WTC11 (cell line): Measurements from ENCODE around the gene POLD4. TPM values are rescaled to one million over a fixed set of nuclear protein-coding genes. Genes with fewer than 3 reads are reported as not detected.

ENCODE experiments used
- ATAC-seq: fragments of 200-7000 bp; cut with Tn5 transposase; 2 replicates; pipeline ENCODE4 v1.10.0; 2021; ENCODE audit warnings: mild to moderate bottlenecking, moderate library complexity
- CTCF ChIA-PET: fragments of 300-600 bp; sonication (Branson Sonifier 250); formaldehyde crosslinking; loops from one replicate; lab custom pipeline; 2021; ENCODE audit warnings: antibody characterized with exemption; lab: Charles Lee
- POLR2A ChIA-PET: fragments of 350-600 bp; sonication (Branson Sonifier 250); formaldehyde crosslinking; loops from one replicate; lab custom pipeline; 2021; ENCODE audit warnings: antibody characterized with exemption; lab: Charles Lee
- DNase-seq: peaks from one replicate; pipeline ENCODE4 v3.0.0; 2021; ENCODE audit warnings: low spot score
- H3K27ac Mint-ChIP-seq: 2 replicates; pipeline ENCODE4 v1.8.0; 2021; ENCODE audit warnings: mixed read lengths
- H3K27me3 Mint-ChIP-seq: 2 replicates; pipeline ENCODE4 v1.8.0; 2021; ENCODE audit warnings: low read depth, mild to moderate bottlenecking, moderate library complexity, mixed read lengths
- H3K36me3 Mint-ChIP-seq: 2 replicates; pipeline ENCODE4 v1.8.0; 2021; ENCODE audit warnings: mixed read lengths
- H3K4me1 Mint-ChIP-seq: 2 replicates; pipeline ENCODE4 v1.8.0; 2022; ENCODE audit warnings: mixed read lengths
- H3K4me3 Mint-ChIP-seq: 2 replicates; pipeline ENCODE4 v1.8.0; 2021; ENCODE audit warnings: mild to moderate bottlenecking, moderate library complexity, mixed read lengths
- H3K9me3 Mint-ChIP-seq: 2 replicates; pipeline ENCODE4 v1.8.0; 2021; ENCODE audit warnings: mixed read lengths
- CBFB ChIP-seq: sonication (generic); formaldehyde crosslinking; IDR thresholded peaks from 2 replicates; pipeline ENCODE4 v1.8.1; 2022; ENCODE audit warnings: mild to moderate bottlenecking, low read depth, missing genetic modification reagents
- FOXJ3 ChIP-seq: sonication (generic); formaldehyde crosslinking; IDR thresholded peaks from 2 replicates; pipeline ENCODE4 v1.9.0; 2021; ENCODE audit warnings: missing genetic modification reagents, mild to moderate bottlenecking, borderline replicate concordance
- GABPB1 ChIP-seq: sonication (generic); formaldehyde crosslinking; IDR thresholded peaks from 2 replicates; pipeline ENCODE4 v1.8.1; 2023; ENCODE audit warnings: mild to moderate bottlenecking, missing genetic modification reagents
- JAZF1 ChIP-seq: fragments of 250-450 bp; sonication (Bioruptor Pico); IDR thresholded peaks from 2 replicates; pipeline ENCODE4 v1.9.0; 2021; ENCODE audit warnings: moderate library complexity, mild to moderate bottlenecking, inconsistent platforms
- MYBL2 ChIP-seq: sonication (generic); formaldehyde crosslinking; IDR thresholded peaks from 2 replicates; pipeline ENCODE4 v1.8.1; 2023; ENCODE audit warnings: mild to moderate bottlenecking, moderate library complexity, missing genetic modification reagents
- RELA ChIP-seq: sonication (generic); formaldehyde crosslinking; IDR thresholded peaks from 2 replicates; pipeline ENCODE4 v1.8.1; 2022; ENCODE audit warnings: missing genetic modification reagents, mild to moderate bottlenecking, borderline replicate concordance
- SMAD3 ChIP-seq: sonication (generic); formaldehyde crosslinking; IDR thresholded peaks from 2 replicates; pipeline ENCODE4 v1.8.0; 2022; ENCODE audit warnings: missing genetic modification reagents, mild to moderate bottlenecking, borderline replicate concordance
- ZNF121 ChIP-seq: sonication (generic); formaldehyde crosslinking; IDR thresholded peaks from 2 replicates; pipeline ENCODE4 v1.8.0; 2023; ENCODE audit warnings: missing genetic modification reagents
- ZNF232 ChIP-seq: sonication (generic); formaldehyde crosslinking; IDR thresholded peaks from 2 replicates; pipeline ENCODE4 v1.8.0; 2022; ENCODE audit warnings: mild to moderate bottlenecking, missing genetic modification reagents
- ZNF317 ChIP-seq: sonication (generic); formaldehyde crosslinking; IDR thresholded peaks from 2 replicates; pipeline ENCODE4 v1.8.1; 2023; ENCODE audit warnings: low read depth, mild to moderate bottlenecking, moderate library complexity, missing genetic modification reagents, borderline replicate concordance
- total RNA-seq: library from RNA; stranded (reverse); gene quantifications from 3 replicates; pipeline ENCODE4 v1.2.3, GENCODE V29; 2021
- TF ChIP-seq, protein P1 (sequence below): sonication (generic); formaldehyde crosslinking; IDR thresholded peaks from 2 replicates; pipeline ENCODE4 v1.8.0; 2022; ENCODE audit warnings: mild to moderate bottlenecking, missing genetic modification reagents
- TF ChIP-seq, protein P2 (sequence below): sonication (generic); formaldehyde crosslinking; IDR thresholded peaks from 2 replicates; pipeline ENCODE4 v1.8.0; 2022; ENCODE audit warnings: missing genetic modification reagents
- TF ChIP-seq, protein P3 (sequence below): sonication (generic); formaldehyde crosslinking; IDR thresholded peaks from 2 replicates; pipeline ENCODE4 v1.8.1; 2022; ENCODE audit warnings: low read depth, missing genetic modification reagents, borderline replicate concordance
- TF ChIP-seq, protein P4 (sequence below): fragments of 200-600 bp; IDR thresholded peaks from 2 replicates; pipeline ENCODE4 v1.8.0; 2022; ENCODE audit warnings: antibody characterized with exemption

POLD4 gene
- total RNA-seq, 1 experiment from 2014 or later = 30.3 TPM

DNA sequence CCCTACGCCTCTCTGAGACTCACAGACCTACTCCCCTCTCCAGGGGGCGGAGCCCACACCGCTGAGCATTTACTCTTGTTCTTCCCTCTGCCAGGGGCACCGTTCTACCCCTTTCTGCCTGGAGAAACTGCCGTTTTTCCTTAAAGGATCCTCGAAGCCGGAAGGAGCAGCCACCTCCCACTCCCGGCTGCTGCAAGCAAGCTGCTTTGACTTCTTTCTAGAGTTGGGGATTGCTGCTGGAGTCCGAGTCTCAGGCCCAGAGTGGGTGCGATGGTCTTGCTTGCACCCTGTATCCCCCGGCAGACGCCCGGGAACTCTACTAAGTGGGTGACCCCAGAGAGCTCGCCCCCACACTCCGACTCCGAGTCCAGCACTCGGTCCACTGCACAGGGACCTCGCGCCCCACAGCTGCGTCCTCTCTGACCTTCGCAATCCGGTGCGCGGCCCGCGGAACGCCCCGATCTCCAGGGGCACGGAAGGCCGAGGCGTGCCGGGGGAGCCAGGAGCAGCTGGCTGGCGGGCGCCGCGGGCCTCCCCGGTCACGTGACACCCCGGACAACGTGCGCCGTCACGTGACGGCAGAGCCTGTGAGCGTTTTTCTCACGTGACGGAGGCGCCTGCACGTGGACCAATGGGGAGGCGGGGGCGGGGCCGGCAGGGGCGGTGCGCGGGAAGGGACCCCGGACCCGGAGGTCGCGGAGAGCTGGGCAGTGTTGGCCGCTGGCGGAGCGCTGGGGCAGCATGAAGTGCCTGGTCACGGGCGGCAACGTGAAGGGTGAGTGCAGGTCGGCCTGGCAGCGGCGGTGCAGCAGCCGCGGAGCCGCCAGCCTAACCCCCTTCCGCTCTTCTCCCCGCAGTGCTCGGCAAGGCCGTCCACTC lies 38.2 kb upstream of the POLD4 start, which contains the start of gene RAD9A (continued):
- TF ChIP-seq, protein P1, sequence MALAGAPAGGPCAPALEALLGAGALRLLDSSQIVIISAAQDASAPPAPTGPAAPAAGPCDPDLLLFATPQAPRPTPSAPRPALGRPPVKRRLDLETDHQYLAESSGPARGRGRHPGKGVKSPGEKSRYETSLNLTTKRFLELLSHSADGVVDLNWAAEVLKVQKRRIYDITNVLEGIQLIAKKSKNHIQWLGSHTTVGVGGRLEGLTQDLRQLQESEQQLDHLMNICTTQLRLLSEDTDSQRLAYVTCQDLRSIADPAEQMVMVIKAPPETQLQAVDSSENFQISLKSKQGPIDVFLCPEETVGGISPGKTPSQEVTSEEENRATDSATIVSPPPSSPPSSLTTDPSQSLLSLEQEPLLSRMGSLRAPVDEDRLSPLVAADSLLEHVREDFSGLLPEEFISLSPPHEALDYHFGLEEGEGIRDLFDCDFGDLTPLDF (CRISPR knock-in tag) = peak; percentile 94
- TF ChIP-seq GABPB1 (CRISPR knock-in tag) = peak; percentile 70; the same call in 1 of the 2 replicates

DNA sequence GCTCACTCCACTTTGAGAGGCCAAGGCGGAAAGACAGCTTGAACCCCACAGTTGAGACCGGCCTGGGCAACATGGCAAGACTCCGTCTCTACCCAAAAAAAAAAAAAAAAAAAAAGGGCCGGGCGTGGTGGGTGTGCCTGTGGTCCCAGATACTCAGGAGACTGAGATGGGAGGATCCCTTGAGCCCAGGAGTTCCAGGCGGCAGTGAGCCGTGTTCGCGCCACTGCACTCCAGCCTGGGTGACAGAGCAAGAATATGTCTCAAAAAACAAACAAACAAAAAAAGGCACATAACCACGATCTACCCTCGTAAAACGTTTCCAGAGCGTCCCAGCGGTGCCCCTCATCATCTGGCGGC lies 37.6 kb upstream of the POLD4 start:
- ATAC-seq = no peak
- no peak for TF ChIP-seq ZNF232 (CRISPR knock-in tag)
- TF ChIP-seq, protein P2, sequence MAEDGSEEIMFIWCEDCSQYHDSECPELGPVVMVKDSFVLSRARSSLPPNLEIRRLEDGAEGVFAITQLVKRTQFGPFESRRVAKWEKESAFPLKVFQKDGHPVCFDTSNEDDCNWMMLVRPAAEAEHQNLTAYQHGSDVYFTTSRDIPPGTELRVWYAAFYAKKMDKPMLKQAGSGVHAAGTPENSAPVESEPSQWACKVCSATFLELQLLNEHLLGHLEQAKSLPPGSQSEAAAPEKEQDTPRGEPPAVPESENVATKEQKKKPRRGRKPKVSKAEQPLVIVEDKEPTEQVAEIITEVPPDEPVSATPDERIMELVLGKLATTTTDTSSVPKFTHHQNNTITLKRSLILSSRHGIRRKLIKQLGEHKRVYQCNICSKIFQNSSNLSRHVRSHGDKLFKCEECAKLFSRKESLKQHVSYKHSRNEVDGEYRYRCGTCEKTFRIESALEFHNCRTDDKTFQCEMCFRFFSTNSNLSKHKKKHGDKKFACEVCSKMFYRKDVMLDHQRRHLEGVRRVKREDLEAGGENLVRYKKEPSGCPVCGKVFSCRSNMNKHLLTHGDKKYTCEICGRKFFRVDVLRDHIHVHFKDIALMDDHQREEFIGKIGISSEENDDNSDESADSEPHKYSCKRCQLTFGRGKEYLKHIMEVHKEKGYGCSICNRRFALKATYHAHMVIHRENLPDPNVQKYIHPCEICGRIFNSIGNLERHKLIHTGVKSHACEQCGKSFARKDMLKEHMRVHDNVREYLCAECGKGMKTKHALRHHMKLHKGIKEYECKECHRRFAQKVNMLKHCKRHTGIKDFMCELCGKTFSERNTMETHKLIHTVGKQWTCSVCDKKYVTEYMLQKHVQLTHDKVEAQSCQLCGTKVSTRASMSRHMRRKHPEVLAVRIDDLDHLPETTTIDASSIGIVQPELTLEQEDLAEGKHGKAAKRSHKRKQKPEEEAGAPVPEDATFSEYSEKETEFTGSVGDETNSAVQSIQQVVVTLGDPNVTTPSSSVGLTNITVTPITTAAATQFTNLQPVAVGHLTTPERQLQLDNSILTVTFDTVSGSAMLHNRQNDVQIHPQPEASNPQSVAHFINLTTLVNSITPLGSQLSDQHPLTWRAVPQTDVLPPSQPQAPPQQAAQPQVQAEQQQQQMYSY (CRISPR knock-in tag) = no peak
- no peak for TF ChIP-seq ZNF317 (CRISPR knock-in tag)
- TF ChIP-seq CBFB = no peak
- TF ChIP-seq FOXJ3 (CRISPR knock-in tag) = no peak
- TF ChIP-seq SMAD3 (CRISPR knock-in tag) = no peak
- TF ChIP-seq, protein P3, sequence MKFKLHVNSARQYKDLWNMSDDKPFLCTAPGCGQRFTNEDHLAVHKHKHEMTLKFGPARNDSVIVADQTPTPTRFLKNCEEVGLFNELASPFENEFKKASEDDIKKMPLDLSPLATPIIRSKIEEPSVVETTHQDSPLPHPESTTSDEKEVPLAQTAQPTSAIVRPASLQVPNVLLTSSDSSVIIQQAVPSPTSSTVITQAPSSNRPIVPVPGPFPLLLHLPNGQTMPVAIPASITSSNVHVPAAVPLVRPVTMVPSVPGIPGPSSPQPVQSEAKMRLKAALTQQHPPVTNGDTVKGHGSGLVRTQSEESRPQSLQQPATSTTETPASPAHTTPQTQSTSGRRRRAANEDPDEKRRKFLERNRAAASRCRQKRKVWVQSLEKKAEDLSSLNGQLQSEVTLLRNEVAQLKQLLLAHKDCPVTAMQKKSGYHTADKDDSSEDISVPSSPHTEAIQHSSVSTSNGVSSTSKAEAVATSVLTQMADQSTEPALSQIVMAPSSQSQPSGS (CRISPR knock-in tag) = no peak
- no peak for TF ChIP-seq JAZF1 (CRISPR knock-in tag)
- no peak for TF ChIP-seq RELA
- no peak for TF ChIP-seq ZNF121 (CRISPR knock-in tag)
- no peak for DNase-seq
- ChIA-PET CTCF (interaction anchor here (0.6 to 7.3 kb wide), 8 partner anchors 9 to 92 kb away, joined by 3 to 112 read pairs (median 6); partner anchors contain the start of genes AIP, POLD4 and PPP1CA), POLR2A (interaction anchor here (1.7 kb wide), 1 partner anchor 11 kb away, joined by 21 read pairs; the partner anchor contains the start of gene PPP1CA)
- H3K4me1 Mint-ChIP-seq = peaks cover 30% of the 10 kb centered on the region
- H3K27ac Mint-ChIP-seq = peak overlapping the region; percentile 85
- H3K36me3 Mint-ChIP-seq = peaks cover 11% of the 10 kb centered on the region
- no peaks in the 10 kb centered on the region for H3K9me3 Mint-ChIP-seq
- H3K27me3 Mint-ChIP-seq = peaks cover under 1% of the 10 kb centered on the region; the same call in 1 of the 2 replicates
- H3K4me3 Mint-ChIP-seq = peak overlapping the region; percentile 75

DNA sequence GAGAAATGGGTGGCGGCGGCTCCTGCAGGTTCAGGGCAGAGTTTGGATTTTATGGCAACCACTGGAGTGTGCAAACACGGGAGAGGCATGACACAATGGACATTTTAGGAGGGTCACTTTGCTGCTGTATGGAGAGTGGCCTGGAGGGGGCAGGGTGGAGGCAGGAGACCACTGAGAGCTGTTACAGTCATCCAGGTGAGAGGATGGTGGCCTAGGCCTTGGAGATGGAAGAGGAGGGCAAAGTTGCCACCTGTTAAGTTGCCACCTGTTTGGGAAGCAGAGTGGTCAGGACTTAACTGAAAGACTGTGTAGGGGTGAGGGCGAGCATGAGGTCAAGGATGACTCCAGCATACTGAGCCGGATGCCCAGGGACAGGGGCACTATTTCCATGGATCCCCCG lies 36.1 kb upstream of the POLD4 start:
- Mint-ChIP-seq H3K9me3 (no peaks in the 10 kb centered on the region), H3K4me1 (peaks cover 29% of the 10 kb centered on the region), H3K4me3 (peak overlapping the region; percentile 61), H3K27me3 (peaks cover 15% of the 10 kb centered on the region), H3K36me3 (peaks cover 11% of the 10 kb centered on the region), H3K27ac (peak overlapping the region; percentile 75)
- TF ChIP-seq, protein P4, sequence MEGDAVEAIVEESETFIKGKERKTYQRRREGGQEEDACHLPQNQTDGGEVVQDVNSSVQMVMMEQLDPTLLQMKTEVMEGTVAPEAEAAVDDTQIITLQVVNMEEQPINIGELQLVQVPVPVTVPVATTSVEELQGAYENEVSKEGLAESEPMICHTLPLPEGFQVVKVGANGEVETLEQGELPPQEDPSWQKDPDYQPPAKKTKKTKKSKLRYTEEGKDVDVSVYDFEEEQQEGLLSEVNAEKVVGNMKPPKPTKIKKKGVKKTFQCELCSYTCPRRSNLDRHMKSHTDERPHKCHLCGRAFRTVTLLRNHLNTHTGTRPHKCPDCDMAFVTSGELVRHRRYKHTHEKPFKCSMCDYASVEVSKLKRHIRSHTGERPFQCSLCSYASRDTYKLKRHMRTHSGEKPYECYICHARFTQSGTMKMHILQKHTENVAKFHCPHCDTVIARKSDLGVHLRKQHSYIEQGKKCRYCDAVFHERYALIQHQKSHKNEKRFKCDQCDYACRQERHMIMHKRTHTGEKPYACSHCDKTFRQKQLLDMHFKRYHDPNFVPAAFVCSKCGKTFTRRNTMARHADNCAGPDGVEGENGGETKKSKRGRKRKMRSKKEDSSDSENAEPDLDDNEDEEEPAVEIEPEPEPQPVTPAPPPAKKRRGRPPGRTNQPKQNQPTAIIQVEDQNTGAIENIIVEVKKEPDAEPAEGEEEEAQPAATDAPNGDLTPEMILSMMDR = peak; percentile 60
- TF ChIP-seq MYBL2 (CRISPR knock-in tag) = no peak
- ChIA-PET CTCF (interaction anchor here (0.5 to 7.3 kb wide), 31 partner anchors 8 to 156 kb away, joined by 3 to 112 read pairs (median 4); partner anchors contain the start of genes CARNS1, POLD4, PPP1CA and PTPRCAP), POLR2A (interaction anchor here (0.9 kb wide), 1 partner anchor 12 kb away, joined by 4 read pairs; the partner anchor contains the start of gene PPP1CA)
- ATAC-seq = peak; percentile 78
- peak; percentile 82 for DNase-seq
